H9 (cell line): ENCODE measurements around the gene SPRR1A. TPM values are rescaled to one million over a fixed set of nuclear protein-coding genes. Genes with fewer than 3 reads are reported as not detected.

Source experiments
- DNase-seq: peaks from one replicate; pipeline ENCODE4 v3.0.0-alpha.2; 2017
- H2AFZ ChIP-seq: one replicate; pipeline ENCODE4 v1.6.1; 2013; ENCODE audit warnings: mild to moderate bottlenecking, low read length, control low read depth, moderate library complexity
- H2AK5ac ChIP-seq: 2 replicates; pipeline ENCODE4 v1.6.1; 2013; ENCODE audit warnings: low read length, control low read depth, mixed read lengths; ENCODE audit not compliant: insufficient read length
- H2BK120ac ChIP-seq: one replicate; pipeline ENCODE4 v1.6.1; 2013; ENCODE audit warnings: low read depth, mild to moderate bottlenecking, low read length, control low read depth, inconsistent platforms; ENCODE audit not compliant: poor library complexity, severe bottlenecking
- H2BK12ac ChIP-seq: 2 replicates; pipeline ENCODE4 v1.6.1; 2013; ENCODE audit warnings: low read length, control low read depth, mixed read lengths, low read depth; ENCODE audit not compliant: insufficient read length
- H2BK15ac ChIP-seq: 2 replicates; pipeline ENCODE4 v1.6.1; 2013; ENCODE audit warnings: low read depth, low read length, control low read depth
- H2BK20ac ChIP-seq: one replicate; pipeline ENCODE4 v1.6.1; 2013; ENCODE audit warnings: low read depth, mild to moderate bottlenecking, low read length, control low read depth, inconsistent platforms; ENCODE audit not compliant: poor library complexity, severe bottlenecking
- H2BK5ac ChIP-seq: 2 replicates; pipeline ENCODE4 v1.6.1; 2013; ENCODE audit warnings: low read length, control low read depth, mixed read lengths; ENCODE audit not compliant: insufficient read length
- H3K14ac ChIP-seq: 2 replicates; pipeline ENCODE4 v1.6.1; 2013; ENCODE audit warnings: low read length, control low read depth; ENCODE audit not compliant: insufficient read depth
- H3K18ac ChIP-seq: 2 replicates; pipeline ENCODE4 v1.6.1; 2013; ENCODE audit warnings: low read depth, mild to moderate bottlenecking, mixed read lengths, low read length, control low read depth; ENCODE audit not compliant: insufficient read length
- H3K23ac ChIP-seq: 2 replicates; pipeline ENCODE4 v1.6.1; 2013; ENCODE audit warnings: low read length, control low read depth, mixed read lengths, low read depth; ENCODE audit not compliant: insufficient read length
- H3K23me2 ChIP-seq: 2 replicates; pipeline ENCODE4 v1.6.1; 2013; ENCODE audit warnings: low read depth, mild to moderate bottlenecking, mixed read lengths, low read length, control low read depth; ENCODE audit not compliant: insufficient read length, poor library complexity, severe bottlenecking
- H3K27ac ChIP-seq: 2 replicates; pipeline ENCODE4 v1.5.1; 2013; ENCODE audit warnings: low read length, control low read depth, mixed read lengths, low read depth; ENCODE audit not compliant: insufficient read length
- H3K27me3 ChIP-seq: 2 replicates; pipeline ENCODE4 v1.6.1; 2013; ENCODE audit warnings: low read length, control low read depth, inconsistent platforms; ENCODE audit not compliant: insufficient read depth
- H3K4ac ChIP-seq: 2 replicates; pipeline ENCODE4 v1.6.1; 2013; ENCODE audit warnings: low read depth, mild to moderate bottlenecking, control low read depth, inconsistent platforms, low read length, moderate library complexity
- H3K4me1 ChIP-seq: 2 replicates; pipeline ENCODE4 v1.6.1; 2013; ENCODE audit warnings: low read length, control low read depth, inconsistent platforms; ENCODE audit not compliant: insufficient read depth
- H3K4me2 ChIP-seq: 2 replicates; pipeline ENCODE4 v1.6.1; 2013; ENCODE audit warnings: low read length, control low read depth, mixed read lengths; ENCODE audit not compliant: insufficient read length, insufficient read depth
- H3K56ac ChIP-seq: 2 replicates; pipeline ENCODE4 v1.6.1; 2013; ENCODE audit warnings: low read depth, mild to moderate bottlenecking, mixed read lengths, low read length, control low read depth; ENCODE audit not compliant: insufficient read length
- H3K79me1 ChIP-seq: 2 replicates; pipeline ENCODE4 v1.6.1; 2013; ENCODE audit warnings: low read depth, mild to moderate bottlenecking, moderate library complexity, low read length, control low read depth, inconsistent platforms; ENCODE audit not compliant: insufficient read depth, poor library complexity, severe bottlenecking
- H3K79me2 ChIP-seq: 2 replicates; pipeline ENCODE4 v1.6.1; 2013; ENCODE audit warnings: low read length, control low read depth, inconsistent platforms; ENCODE audit not compliant: insufficient read depth
- H3K9ac ChIP-seq: 2 replicates; pipeline ENCODE4 v1.6.1; 2013; ENCODE audit warnings: low read length, control low read depth, mixed read lengths; ENCODE audit not compliant: insufficient read length; ENCODE audit errors: extremely low read depth
- H3K9me3 ChIP-seq: one replicate; pipeline ENCODE4 v1.6.1; 2013; ENCODE audit warnings: low read depth, low read length, inconsistent platforms; ENCODE audit not compliant: control insufficient read depth
- H3T11ph ChIP-seq: one replicate; pipeline ENCODE4 v1.6.1; 2013; ENCODE audit warnings: mild to moderate bottlenecking, low read length, control low read depth, inconsistent platforms
- H4K20me1 ChIP-seq: one replicate; pipeline ENCODE4 v1.6.1; 2013; ENCODE audit not compliant: control insufficient read depth, insufficient read length, insufficient read depth
- H4K5ac ChIP-seq: 2 replicates; pipeline ENCODE4 v1.6.1; 2013; ENCODE audit warnings: low read depth, mild to moderate bottlenecking, mixed read lengths, low read length, control low read depth; ENCODE audit not compliant: insufficient read length
- H4K8ac ChIP-seq: replicated peaks from 2 replicates; pipeline ENCODE4 v1.6.1; 2013; ENCODE audit warnings: low read length, control low read depth, mixed read lengths, low read depth; ENCODE audit not compliant: insufficient read length
- H4K91ac ChIP-seq: 2 replicates; pipeline ENCODE4 v1.6.1; 2013; ENCODE audit warnings: low read depth, mild to moderate bottlenecking, moderate library complexity, mixed read lengths, low read length, control low read depth; ENCODE audit not compliant: insufficient read length
- H3K27ac Mint-ChIP-seq, 3 experiments: 2 replicates in 2 of 3; 3 replicates in 1 of 3; pipeline ENCODE4 v1.8.0; 2020 to 2021; ENCODE audit warnings: mixed read lengths in 3 of 3, mild to moderate bottlenecking in 1 of 3, moderate library complexity in 1 of 3
- H3K27me3 Mint-ChIP-seq: 2 replicates; pipeline ENCODE4 v1.8.0; 2021; ENCODE audit warnings: low read depth, mild to moderate bottlenecking, moderate library complexity, mixed read lengths
- H3K36me3 Mint-ChIP-seq, 3 experiments: 2 replicates in 2 of 3; 3 replicates in 1 of 3; pipeline ENCODE4 v1.8.0; 2020 to 2021; ENCODE audit warnings: low read depth in 3 of 3, mixed read lengths in 3 of 3; ENCODE audit not compliant: insufficient read depth in 1 of 3
- H3K4me1 Mint-ChIP-seq, 2 experiments: 2 replicates each; pipeline ENCODE4 v1.8.0; 2020; ENCODE audit warnings: mixed read lengths in 2 of 2
- H3K4me3 Mint-ChIP-seq, 2 experiments: 2 replicates in 1 of 2; 3 replicates in 1 of 2; pipeline ENCODE4 v1.8.0; 2020 to 2021; ENCODE audit warnings: mild to moderate bottlenecking in 2 of 2, mixed read lengths in 2 of 2, moderate library complexity in 1 of 2
- H3K9me3 Mint-ChIP-seq, 2 experiments: 2 replicates in 1 of 2; 3 replicates in 1 of 2; pipeline ENCODE4 v1.8.0; 2020; ENCODE audit warnings: mild to moderate bottlenecking in 2 of 2, mixed read lengths in 2 of 2, moderate library complexity in 1 of 2
- WGBS: extraction: QIAGEN DNeasy Blood & Tissue Kit; methylation state at CpG from one replicate; pipeline ENCODE4 v1.1.7; 2013; ENCODE audit warnings: missing lambda C conversion rate, low lambda C conversion rate, mixed read lengths; ENCODE audit not compliant: insufficient read length; ENCODE audit errors: extremely low coverage; 5-methylcytosine and 5-hydroxymethylcytosine counted together
- total RNA-seq: library from RNA; stranded (reverse); gene quantifications from 2 replicates; pipeline ENCODE4 v1.2.1, GENCODE V29; 2021
- TF ChIP-seq, protein P1 (sequence below): fragments of 200-600 bp; sonication (generic); conservative IDR thresholded peaks from 3 replicates; pipeline ENCODE4 v1.8.0; 2021; ENCODE audit warnings: antibody characterized with exemption, mild to moderate bottlenecking

SPRR1A gene
- total RNA-seq, 1 experiment from 2014 or later, result not detected

DNA sequence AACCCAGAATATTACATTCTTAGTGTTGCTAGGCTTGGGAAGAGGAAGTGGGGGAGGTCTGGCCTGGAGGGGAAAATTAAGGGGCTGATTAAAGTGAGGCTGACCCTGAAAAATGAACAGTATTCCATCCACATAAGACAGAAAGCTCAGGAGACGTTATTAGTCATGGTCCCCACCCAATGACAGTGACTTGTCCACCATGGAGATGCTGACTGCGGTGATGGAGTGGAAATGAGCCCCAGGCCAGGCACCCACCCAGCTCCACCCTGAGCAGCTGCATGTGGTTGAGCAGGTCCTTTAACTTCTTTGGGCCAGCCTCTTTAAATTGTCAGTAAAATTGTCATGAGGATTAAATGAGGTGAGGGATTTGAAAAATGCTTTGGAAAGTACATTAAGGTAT is 14.8 kb upstream of the SPRR1A start:
- no peak overlapping the region for H3K9ac ChIP-seq
- H3K4me1 Mint-ChIP-seq, result no peaks in the 10 kb centered on the region
- H2BK12ac ChIP-seq, result no peak overlapping the region
- no peak overlapping the region for H2AK5ac ChIP-seq
- H3K9me3 Mint-ChIP-seq, result peaks cover 4 to 22% of the 10 kb centered on the region in 2 experiments
- H3K36me3 Mint-ChIP-seq, result no peaks in the 10 kb centered on the region
- no peaks in the 10 kb centered on the region for H3K9me3 ChIP-seq
- H3K27ac Mint-ChIP-seq, result no peak overlapping the region
- no peak overlapping the region for H4K8ac ChIP-seq
- no peak overlapping the region for H3K18ac ChIP-seq
- H4K20me1 ChIP-seq, result no peaks in the 10 kb centered on the region
- H3K27me3 ChIP-seq, result no peaks in the 10 kb centered on the region
- H2BK5ac ChIP-seq, result no peak overlapping the region
- H3K4ac ChIP-seq, result no peak overlapping the region
- no CpG with 5 or more reads among the region's 2 CpGs for WGBS
- no peak overlapping the region for H2BK120ac ChIP-seq
- no peak overlapping the region for H3K4me3 Mint-ChIP-seq
- H3K79me2 ChIP-seq, result no peaks in the 10 kb centered on the region
- TF ChIP-seq, protein P1, sequence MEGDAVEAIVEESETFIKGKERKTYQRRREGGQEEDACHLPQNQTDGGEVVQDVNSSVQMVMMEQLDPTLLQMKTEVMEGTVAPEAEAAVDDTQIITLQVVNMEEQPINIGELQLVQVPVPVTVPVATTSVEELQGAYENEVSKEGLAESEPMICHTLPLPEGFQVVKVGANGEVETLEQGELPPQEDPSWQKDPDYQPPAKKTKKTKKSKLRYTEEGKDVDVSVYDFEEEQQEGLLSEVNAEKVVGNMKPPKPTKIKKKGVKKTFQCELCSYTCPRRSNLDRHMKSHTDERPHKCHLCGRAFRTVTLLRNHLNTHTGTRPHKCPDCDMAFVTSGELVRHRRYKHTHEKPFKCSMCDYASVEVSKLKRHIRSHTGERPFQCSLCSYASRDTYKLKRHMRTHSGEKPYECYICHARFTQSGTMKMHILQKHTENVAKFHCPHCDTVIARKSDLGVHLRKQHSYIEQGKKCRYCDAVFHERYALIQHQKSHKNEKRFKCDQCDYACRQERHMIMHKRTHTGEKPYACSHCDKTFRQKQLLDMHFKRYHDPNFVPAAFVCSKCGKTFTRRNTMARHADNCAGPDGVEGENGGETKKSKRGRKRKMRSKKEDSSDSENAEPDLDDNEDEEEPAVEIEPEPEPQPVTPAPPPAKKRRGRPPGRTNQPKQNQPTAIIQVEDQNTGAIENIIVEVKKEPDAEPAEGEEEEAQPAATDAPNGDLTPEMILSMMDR, result no peak
- H2BK20ac ChIP-seq, result no peak overlapping the region
- H3K56ac ChIP-seq, result no peak overlapping the region
- no peaks in the 10 kb centered on the region for H3K4me1 ChIP-seq
- no peak overlapping the region for H3K14ac ChIP-seq
- no peak overlapping the region for H4K91ac ChIP-seq
- H3T11ph ChIP-seq, result no peak overlapping the region
- H3K27ac ChIP-seq, result no peak overlapping the region
- no peak overlapping the region for H3K23ac ChIP-seq
- no peak overlapping the region for H2BK15ac ChIP-seq
- H4K5ac ChIP-seq, result no peak overlapping the region
- H3K79me1 ChIP-seq, result no peaks in the 10 kb centered on the region
- H3K23me2 ChIP-seq, result no peaks in the 10 kb centered on the region
- no peak for DNase-seq
- H3K4me2 ChIP-seq, result no peak overlapping the region
- H3K27me3 Mint-ChIP-seq, result peaks cover 6% of the 10 kb centered on the region
- no peak overlapping the region for H2AFZ ChIP-seq
